Activated T-cell treated with anti-CD3 and anti-CD28 coated beads, Interleukin-2, amount 50 U/mL, for 72 hours (primary cell): ENCODE measurements around the gene GRIPAP1. TPM values are rescaled to one million over a fixed set of nuclear protein-coding genes. Genes with fewer than 3 reads are reported as not detected.

Source experiments
- ATAC-seq, 2 donors: fragments of 150-1000 bp; cut with Tn5 transposase; replicated peaks in 1 of 2; 2 replicates each; pipeline ENCODE4 v1.10.0; 2021; ENCODE audit warnings: moderate library complexity in 2 of 2, mild to moderate bottlenecking in 1 of 2
- DNase-seq, 2 donors: peaks; one replicate each; pipeline ENCODE4 v3.0.0; 2021 to 2022; ENCODE audit warnings: mixed read lengths in 1 of 2
- H3K27ac Mint-ChIP-seq: one replicate; pipeline ENCODE4 v1.8.0; 2022; ENCODE audit warnings: mild to moderate bottlenecking, moderate library complexity, mixed read lengths
- H3K27me3 Mint-ChIP-seq: one replicate; pipeline ENCODE4 v1.8.0; 2022; ENCODE audit warnings: low read depth, mixed read lengths
- H3K36me3 Mint-ChIP-seq, 2 donors: one replicate each; pipeline ENCODE4 v1.8.0; 2022; ENCODE audit warnings: mixed read lengths in 2 of 2, mild to moderate bottlenecking in 1 of 2; ENCODE audit not compliant: insufficient read depth in 2 of 2
- H3K4me1 Mint-ChIP-seq: one replicate; pipeline ENCODE4 v1.8.0; 2022; ENCODE audit warnings: low read depth, mixed read lengths
- H3K4me3 Mint-ChIP-seq, 2 donors: one replicate each; pipeline ENCODE4 v1.8.0; 2022; ENCODE audit warnings: mild to moderate bottlenecking in 2 of 2, mixed read lengths in 2 of 2, moderate library complexity in 2 of 2
- H3K9me3 Mint-ChIP-seq, 2 donors: one replicate each; pipeline ENCODE4 v1.8.0; 2022; ENCODE audit warnings: mixed read lengths in 2 of 2
- total RNA-seq, 2 donors: library from RNA; stranded (reverse); gene quantifications; one replicate each; pipeline ENCODE4 v1.2.3, GENCODE V29; 2022

Gene GRIPAP1, protein sequence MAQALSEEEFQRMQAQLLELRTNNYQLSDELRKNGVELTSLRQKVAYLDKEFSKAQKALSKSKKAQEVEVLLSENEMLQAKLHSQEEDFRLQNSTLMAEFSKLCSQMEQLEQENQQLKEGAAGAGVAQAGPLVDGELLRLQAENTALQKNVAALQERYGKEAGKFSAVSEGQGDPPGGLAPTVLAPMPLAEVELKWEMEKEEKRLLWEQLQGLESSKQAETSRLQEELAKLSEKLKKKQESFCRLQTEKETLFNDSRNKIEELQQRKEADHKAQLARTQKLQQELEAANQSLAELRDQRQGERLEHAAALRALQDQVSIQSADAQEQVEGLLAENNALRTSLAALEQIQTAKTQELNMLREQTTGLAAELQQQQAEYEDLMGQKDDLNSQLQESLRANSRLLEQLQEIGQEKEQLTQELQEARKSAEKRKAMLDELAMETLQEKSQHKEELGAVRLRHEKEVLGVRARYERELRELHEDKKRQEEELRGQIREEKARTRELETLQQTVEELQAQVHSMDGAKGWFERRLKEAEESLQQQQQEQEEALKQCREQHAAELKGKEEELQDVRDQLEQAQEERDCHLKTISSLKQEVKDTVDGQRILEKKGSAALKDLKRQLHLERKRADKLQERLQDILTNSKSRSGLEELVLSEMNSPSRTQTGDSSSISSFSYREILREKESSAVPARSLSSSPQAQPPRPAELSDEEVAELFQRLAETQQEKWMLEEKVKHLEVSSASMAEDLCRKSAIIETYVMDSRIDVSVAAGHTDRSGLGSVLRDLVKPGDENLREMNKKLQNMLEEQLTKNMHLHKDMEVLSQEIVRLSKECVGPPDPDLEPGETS
- total RNA-seq, result 100 to 1,000 TPM; 108 to 114 TPM

DNA sequence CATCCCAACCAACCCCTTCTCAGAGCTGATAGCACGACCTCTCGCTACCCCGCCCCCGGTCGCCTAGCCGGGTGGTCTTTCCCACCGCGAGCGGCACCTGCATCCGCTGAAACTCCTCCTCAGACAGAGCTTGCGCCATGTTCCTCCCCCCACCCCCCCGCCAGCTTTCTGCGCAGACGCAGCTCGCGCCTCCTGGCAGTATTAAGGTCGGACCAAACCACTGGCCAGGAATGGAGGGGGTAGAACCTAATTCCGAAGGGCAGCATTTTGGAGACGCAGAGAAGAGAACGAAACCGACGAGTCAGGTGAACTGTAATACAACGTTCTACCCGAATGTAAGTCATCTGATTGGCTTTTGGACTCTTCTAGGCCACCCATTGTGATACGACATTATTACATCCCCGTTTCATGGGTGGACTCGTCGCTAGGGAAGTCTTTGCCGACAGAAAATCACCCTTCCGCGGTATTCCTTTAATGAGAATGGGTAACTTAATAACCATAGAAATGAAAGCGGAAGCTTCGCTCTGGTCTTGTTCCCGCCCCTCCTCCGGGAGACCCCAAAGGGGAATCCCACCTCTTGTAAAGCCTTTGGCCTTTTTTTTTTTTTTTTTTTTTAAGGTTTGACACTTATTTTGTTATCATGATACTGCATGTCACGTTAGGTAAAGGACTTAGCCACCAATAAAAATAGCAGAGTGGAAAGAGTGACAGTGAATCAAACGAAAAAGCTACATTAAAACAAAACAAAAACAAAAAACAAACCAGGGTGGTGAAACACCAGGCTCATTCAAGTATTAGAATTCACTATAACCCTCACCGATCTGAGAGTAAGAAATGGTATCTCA lies at the start of gene GRIPAP1:
TSS of gene GRIPAP1 (minus strand) at position 174 of the 845 bp plus-strand sequence. CDS start at position 139, 35 bp downstream.
- Mint-ChIP-seq H3K9me3 (peaks cover 0 to 3% of the 10 kb centered on the region in 2 donors), H3K36me3 (peaks cover 13 to 20% of the 10 kb centered on the region in 2 donors), H3K27ac (peak within 1 kb of the TSS; percentile 95), H3K27me3 (peaks cover 8% of the 10 kb centered on the region), H3K4me1 (peaks cover 35% of the 10 kb centered on the region), H3K4me3 (peak within 1 kb of the TSS; percentile 98 to 99)
- peak; percentile 74 to 78 for DNase-seq
- ATAC-seq, result peak; percentile 83 to 84

DNA sequence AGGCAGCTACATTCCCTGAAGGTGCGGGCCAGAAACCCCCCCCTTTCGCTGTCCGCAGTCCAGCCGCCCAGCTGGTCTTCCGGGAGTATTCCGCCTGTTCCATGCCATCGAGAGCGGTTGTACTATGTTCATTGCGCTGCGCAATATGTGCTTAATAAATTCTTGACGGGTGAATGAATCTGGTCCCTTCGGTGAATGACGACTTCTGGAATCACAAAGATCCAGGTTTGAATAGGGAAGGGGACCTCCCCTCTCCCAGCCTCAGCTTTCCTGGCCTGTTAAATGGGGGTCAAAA lies 41.9 kb upstream of the GRIPAP1 start:
- H3K4me3 Mint-ChIP-seq, result peak overlapping the region; percentile 87 to 95
- H3K27me3 Mint-ChIP-seq, result no peaks in the 10 kb centered on the region

DNA sequence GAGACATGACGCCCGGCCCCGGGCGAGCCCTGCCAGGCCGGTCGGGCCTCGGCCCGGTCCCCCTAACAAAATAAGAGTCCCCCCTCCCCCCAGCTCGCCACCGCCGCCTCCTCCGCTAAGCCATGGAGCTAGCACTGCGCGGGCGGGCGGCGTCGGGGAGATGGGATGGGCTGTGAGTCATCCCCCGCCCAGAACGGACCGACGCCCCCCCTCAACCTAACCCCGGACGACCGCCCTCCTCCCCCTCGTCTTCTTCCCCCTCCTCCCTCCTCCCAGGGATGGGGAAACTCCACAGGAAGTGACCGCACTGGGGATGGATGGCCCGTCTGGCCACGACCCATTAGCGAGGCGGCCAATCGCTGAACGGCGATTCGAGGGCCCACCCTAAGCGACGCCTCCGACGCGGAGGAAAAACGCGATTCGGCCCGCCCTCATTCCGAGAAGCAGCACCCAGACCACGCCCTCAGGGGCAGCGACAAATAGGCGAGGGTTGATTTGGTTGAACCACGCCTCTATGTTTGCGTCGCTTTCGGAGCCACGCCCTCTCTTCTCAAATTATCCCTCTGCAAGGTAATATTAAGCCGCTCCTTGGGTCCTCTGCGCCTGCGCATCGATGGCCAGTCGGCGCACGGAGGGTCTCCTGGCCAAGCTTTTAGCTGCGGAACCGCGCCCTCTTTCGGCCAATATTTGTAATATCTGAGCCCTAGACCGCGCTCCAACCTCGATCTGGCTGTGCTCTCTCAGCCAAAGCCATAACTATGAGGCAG lies 41.3 kb upstream of the GRIPAP1 start, which contains the start of gene TFE3:
TSS of gene TFE3 (minus strand) at position 138 of the 767 bp plus-strand sequence. CDS start at position 7, 131 bp downstream.
- Mint-ChIP-seq H3K27ac (peak within 1 kb of the TSS; percentile 97), H3K4me1 (peaks cover 37% of the 10 kb centered on the region), H3K36me3 (peaks cover 0 to 4% of the 10 kb centered on the region in 2 donors), H3K4me3 (peak within 1 kb of the TSS; percentile 87 to 95), H3K9me3 (no peaks in the 10 kb centered on the region), H3K27me3 (no peaks in the 10 kb centered on the region)
- ATAC-seq (peak; percentile 92), DNase-seq (peak; percentile 93 to 97)

More for the DNA sequence above, 41.9 kb upstream of the GRIPAP1 start:
- no peak overlapping the region for H3K27ac Mint-ChIP-seq
- peaks cover 36% of the 10 kb centered on the region for H3K4me1 Mint-ChIP-seq
- no peaks in the 10 kb centered on the region for H3K36me3 Mint-ChIP-seq
- no peak for ATAC-seq
- DNase-seq, result no peak
- no peaks in the 10 kb centered on the region for H3K9me3 Mint-ChIP-seq

DNA sequence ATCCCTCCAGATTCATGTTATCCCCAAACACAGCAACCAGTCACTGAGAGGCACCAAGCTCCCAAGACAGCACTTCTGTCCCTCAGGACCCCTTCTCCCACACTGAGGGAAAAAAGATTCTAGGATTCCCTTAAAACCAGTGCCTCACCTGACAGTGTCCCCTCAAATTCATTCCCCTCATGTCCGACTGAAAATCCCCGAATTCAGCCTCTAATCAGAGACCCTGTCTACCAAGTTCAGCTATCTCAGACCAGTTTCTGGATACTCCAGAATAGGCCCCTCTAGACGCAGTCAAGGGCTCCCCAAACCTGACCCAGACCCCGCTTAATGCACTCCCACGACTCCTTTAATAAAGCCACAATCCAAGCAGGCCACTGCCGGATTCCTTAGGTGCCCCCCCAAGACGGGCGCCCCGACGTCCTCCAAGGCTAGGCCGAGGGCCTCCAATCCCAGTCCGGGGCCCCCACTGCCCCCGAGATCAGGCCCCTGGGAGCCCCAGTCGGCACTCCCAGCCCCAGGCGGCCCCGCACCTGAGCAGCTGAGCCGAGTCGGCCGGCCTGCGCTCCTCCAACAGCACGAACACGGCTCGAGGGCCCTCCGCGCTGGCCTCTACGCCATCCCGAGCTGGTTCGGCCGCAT lies 40.6 kb upstream of the GRIPAP1 start:
- peak overlapping the region; percentile 87 to 95 for H3K4me3 Mint-ChIP-seq
- peaks cover 37% of the 10 kb centered on the region for H3K4me1 Mint-ChIP-seq
- H3K27ac Mint-ChIP-seq, result peak overlapping the region; percentile 97
- ATAC-seq (peak in 1 of 2 donors; percentile 11), DNase-seq (no peak)
- H3K9me3 Mint-ChIP-seq, result no peaks in the 10 kb centered on the region
- H3K36me3 Mint-ChIP-seq, result peaks cover 3 to 6% of the 10 kb centered on the region in 2 donors
- H3K27me3 Mint-ChIP-seq, result no peaks in the 10 kb centered on the region

DNA sequence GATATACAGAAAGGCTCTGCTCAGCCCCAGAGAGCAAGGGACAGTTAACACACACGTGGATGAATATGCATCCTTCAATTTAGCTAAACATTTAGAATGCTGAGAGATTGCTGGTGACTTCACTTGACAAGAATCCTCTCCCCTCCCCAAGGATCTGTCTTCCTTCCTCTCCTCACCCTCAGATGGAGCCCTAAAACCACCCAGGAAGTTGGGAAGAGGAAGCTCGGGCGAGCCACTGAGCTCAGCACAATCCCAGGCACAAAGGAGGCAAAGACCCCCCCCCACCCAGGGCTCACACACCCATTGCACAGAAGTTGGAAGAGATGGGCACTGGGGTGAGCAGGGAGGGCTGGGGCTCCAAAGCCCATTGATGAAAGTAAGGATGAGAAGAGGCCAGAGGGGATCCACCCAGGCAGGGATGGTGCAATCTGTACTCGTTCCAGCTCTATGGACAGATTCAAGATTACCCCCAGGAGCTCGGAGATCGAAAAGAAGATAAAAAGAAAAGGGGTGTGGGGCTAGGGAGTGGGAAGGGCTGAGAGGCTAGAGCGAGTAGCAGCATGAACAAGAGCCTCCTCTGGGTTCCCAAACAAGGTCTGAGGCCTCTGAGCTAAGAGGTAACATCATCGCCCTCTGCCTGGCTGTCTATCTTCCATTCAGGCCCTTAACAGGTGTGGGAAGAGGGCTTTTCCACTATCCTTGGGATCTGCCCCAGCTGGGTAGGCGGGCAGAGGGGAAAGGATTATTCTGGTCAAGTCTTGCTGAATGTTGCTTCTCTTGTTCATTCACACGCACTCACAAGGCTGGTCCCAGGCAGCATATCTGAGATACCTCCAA lies 39.9 kb upstream of the GRIPAP1 start:
- DNase-seq (no peak), ATAC-seq (no peak)
- Mint-ChIP-seq H3K4me1 (peaks cover 37% of the 10 kb centered on the region), H3K4me3 (peak overlapping the region; percentile 87 to 95), H3K36me3 (peaks cover 4 to 8% of the 10 kb centered on the region in 2 donors), H3K27me3 (no peaks in the 10 kb centered on the region), H3K27ac (peak overlapping the region; percentile 97), H3K9me3 (no peaks in the 10 kb centered on the region)

DNA sequence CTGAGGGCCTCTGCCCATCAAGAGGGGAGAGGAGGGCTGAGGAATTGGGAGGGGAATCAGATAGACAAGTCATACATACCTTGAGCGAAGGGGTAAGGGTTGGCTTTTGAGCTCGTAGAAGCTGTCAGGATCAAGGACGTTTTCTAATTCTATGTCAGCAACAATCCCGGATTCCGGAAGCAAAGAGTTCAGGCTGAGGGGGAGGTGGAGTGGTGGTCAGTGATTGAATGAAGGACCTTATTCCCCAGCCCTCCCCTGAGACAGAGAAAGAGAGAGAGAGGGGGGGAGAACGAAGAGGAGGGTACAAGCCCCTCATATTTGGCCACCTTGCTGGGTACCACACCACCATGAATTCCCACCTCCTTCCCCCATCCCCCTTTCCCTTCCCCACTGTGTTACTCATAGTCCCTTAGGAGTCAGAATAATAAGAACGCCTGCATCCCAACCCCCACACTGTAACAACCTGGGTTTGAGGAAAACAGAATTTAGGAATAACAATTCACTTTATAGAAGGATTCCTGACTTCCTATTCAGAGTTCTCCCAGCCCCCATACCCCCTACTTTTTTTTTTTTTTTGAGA lies 38.4 kb upstream of the GRIPAP1 start:
- ATAC-seq, result no peak
- H3K27ac Mint-ChIP-seq, result no peak overlapping the region
- no peaks in the 10 kb centered on the region for H3K9me3 Mint-ChIP-seq
- DNase-seq, result no peak
- no peaks in the 10 kb centered on the region for H3K27me3 Mint-ChIP-seq
- H3K4me1 Mint-ChIP-seq, result peaks cover 37% of the 10 kb centered on the region
- peaks cover 6 to 8% of the 10 kb centered on the region in 2 donors for H3K36me3 Mint-ChIP-seq
- H3K4me3 Mint-ChIP-seq, result peak overlapping the region; percentile 87 to 95

DNA sequence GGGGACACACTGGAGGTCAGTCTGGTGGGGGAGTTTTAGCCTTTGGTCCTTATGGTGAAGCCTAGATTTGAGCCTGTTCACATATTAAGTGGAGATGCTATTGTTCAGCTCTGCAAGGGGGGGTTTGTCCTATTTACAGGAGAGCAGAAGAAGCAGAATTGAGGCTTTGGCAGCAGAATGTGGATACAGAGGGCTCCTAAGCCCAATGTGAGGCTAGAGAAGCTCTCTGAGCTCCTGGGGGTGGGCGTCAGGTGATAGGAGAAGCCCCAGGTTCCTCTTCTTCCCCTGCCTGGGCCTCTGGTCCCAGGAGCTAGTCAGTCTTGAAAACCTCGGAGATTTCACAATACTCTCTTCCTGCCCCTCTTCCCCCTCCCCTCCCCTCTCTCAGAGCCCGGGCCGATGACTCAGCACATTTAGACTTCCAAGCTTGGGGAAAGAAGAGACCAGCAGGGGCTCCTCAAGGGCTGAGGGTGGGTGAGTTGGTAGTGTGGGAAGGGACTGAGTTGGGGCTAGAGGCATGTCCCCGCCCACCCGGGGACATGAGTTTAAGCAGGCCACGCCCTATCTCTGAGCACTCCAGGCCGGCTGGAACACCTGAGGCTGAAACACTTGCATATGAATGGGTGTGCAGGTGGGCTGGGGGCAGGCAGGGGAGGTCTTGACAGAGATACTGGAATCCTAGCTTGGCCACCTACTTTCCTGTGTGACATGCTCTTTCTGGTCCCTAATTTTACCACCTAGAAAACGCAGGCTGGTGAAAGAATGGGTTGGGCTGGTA lies 37.7 kb upstream of the GRIPAP1 start:
- Mint-ChIP-seq H3K4me1 (peaks cover 37% of the 10 kb centered on the region), H3K4me3 (peak overlapping the region; percentile 62 to 87), H3K27me3 (no peaks in the 10 kb centered on the region), H3K36me3 (peaks cover 6 to 8% of the 10 kb centered on the region in 2 donors), H3K27ac (peak overlapping the region; percentile 65), H3K9me3 (no peaks in the 10 kb centered on the region)
- ATAC-seq (no peak), DNase-seq (peak; percentile 34 to 35)

DNA sequence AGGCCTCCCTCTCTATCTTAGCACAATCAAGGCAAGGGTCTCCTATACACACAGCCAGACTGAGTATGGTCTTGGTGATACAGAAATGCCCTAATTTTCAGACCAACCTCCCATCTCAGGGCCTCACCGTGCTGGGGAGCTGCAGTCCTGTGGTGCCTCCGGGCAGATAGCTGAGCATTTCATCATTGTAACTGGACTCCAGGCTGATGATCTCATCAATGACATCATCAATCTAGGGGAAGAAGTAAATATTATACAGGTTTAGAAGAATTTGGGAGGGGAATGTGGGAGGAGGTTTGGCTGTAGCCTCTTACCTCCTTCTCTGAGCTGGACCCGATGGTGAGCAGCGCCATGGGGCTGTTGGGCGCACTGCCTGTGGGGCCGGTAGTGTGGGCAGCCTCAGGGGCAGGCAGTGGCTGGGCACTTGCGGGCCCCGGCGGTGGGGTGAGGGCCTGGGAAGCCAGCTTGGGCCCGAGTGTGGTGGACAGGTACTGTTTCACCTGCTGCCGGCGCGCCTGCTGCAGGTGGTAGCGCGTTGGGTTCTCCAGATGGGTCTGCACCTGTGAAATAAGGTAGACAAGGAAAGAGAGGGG lies 35.9 kb upstream of the GRIPAP1 start:
- H3K4me3 Mint-ChIP-seq, result no peak overlapping the region

DNA sequence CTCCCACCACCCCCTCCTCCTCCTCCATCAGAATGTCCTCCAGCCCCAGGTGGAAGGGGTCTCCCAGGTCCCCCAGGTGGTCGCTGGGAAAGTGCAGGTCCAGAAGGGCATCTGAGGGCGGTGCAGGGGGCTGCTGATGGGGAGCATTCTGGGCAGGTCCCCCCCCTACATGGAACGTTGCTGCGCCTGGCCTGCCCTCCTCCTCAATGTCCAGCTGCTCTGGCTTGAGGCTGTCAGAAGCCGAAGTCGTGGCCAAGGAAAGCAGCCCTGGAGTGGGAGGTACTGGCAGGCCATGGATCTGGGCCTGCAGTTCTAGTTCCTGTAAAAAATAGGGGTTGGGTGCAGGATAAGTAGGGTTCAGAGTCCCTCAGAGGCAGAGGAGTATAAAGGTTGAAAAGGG lies 28.2 kb upstream of the GRIPAP1 start:
- peaks cover 0 to 7% of the 10 kb centered on the region in 2 donors for H3K36me3 Mint-ChIP-seq
- no peaks in the 10 kb centered on the region for H3K4me1 Mint-ChIP-seq
- no peaks in the 10 kb centered on the region for H3K9me3 Mint-ChIP-seq
- no peak overlapping the region for H3K27ac Mint-ChIP-seq
- peaks cover 6% of the 10 kb centered on the region for H3K27me3 Mint-ChIP-seq
- ATAC-seq (no peak), DNase-seq (no peak)
- H3K4me3 Mint-ChIP-seq, result no peak overlapping the region

More for the DNA sequence above, 35.9 kb upstream of the GRIPAP1 start:
- Mint-ChIP-seq H3K4me1 (peaks cover 30% of the 10 kb centered on the region), H3K36me3 (peaks cover 8 to 12% of the 10 kb centered on the region in 2 donors), H3K9me3 (no peaks in the 10 kb centered on the region), H3K27ac (no peak overlapping the region), H3K27me3 (no peaks in the 10 kb centered on the region)
- DNase-seq (no peak), ATAC-seq (no peak)

DNA sequence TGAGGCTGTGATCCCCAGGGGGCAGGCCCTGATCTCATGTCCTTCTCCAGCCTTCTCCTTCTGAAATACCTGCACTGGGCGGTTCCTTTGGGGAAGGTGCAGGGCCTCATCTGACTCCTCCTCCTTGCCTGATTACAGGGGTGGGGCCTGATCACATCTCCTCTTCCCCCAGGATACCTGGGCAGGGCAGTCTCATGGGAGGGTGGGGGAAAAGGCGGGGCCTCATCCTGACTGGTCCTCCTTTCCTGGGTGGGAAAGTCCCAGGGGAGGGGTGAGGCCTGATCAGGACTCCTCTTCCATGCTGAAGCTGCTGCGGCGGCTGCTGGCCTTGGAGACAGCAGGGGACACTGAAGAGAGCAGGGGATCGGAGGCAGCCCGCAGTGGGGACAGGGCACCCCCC lies 27.8 kb upstream of the GRIPAP1 start:
- peaks cover 6% of the 10 kb centered on the region for H3K27me3 Mint-ChIP-seq

More for the DNA sequence above, 27.8 kb upstream of the GRIPAP1 start:
- Mint-ChIP-seq H3K27ac (no peak overlapping the region), H3K4me3 (no peak overlapping the region), H3K9me3 (no peaks in the 10 kb centered on the region), H3K36me3 (peaks cover 0 to 7% of the 10 kb centered on the region in 2 donors), H3K4me1 (no peaks in the 10 kb centered on the region)
- DNase-seq (no peak), ATAC-seq (no peak)
